Measurements from ENCODE around the gene SLC1A4.
A peak's percentile ranks its signal among the peaks of the same experiment; 100 is the strongest.

Gene SLC1A4

DNA sequence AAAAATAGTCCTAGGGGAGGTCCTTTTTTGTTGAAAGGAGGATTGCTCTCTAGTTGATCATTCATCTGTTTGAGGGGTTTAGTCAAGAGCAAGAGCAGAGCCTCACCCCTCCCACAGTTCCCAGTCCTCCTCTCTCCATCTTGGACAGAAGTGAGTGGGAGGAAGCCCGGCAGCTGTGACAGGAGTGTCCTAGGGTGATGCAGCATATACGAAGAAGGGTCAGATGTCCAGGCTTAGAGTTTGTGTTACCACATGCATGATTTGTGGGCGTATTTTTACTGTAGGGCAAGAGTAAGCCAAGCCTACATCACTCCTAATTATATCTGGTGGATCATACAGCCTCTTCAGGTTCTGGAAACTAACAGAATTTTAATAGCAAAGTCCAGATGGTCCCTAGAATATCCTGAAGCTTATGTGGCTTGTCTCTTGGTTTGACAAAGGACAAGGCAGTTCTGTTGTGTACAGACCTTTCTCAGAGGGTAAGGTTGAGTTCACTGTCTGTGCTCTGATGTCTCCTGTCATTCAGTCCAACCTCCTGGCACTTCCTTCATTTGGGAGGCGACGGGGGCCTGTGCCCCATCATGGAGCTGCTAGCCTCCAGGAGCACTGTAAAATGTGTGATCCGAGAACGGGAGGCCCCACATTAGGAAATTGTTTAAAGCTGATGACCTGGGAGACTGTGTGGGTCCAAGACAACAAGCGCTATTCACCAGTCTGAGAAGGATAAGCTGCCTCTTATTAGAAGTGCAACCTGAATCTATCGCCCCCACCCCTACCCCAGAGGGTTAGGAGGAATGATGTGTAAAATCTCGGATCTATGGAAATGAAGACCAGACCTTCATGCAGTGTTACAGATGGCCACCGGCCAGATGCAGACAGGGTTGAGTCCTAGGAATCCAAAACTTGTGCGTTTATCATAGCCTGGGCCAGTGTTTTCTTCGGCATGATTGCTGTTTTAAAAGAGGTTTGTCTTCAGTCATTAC is 73.9 kb downstream of the SLC1A4 start:
- Histone ChIP-seq H3K4me3 (ENCODE audit: low read depth, low read length) (no peak overlapping the region), H3K36me3 (ENCODE audit: control insufficient read depth in 2 of 2, insufficient read depth in 1 of 2, low read length in 2 of 2) (peaks cover 0 to 2% of the 10 kb centered on the region in 2 experiments; a peak in 1 of 3 replicates), H3K27ac (ENCODE audit: extremely low read depth, low read depth, low read length) (no peak overlapping the region), H3K9me3 (ENCODE audit: control insufficient read depth, insufficient read depth, low read depth, low read length) (no peaks in the 10 kb centered on the region), H3K4me1 (ENCODE audit: control insufficient read depth, insufficient read depth, low read length) (0 out of 2 replicates have a peak, but pooled peaks cover 4% of the 10 kb centered on the region)
- ChIA-PET POLR2A (no interaction called here), CTCF (interaction anchor here (0.6 to 1.7 kb wide), 5 partner anchors 32 to 145 kb away, joined by 3 to 5 read pairs (median 5); no protein-coding TSS in a partner anchor)
- TF ChIP-seq ZNF48 (tag by site-specific recombination; IDR thresholded peaks at IDR 0.05) (no peak), ZFHX2 (tag by site-specific recombination; conservative IDR thresholded peaks at IDR 0.05) (peak; percentile 75), ZNF555 (tag by site-specific recombination; conservative IDR thresholded peaks at IDR 0.05) (no peak), OVOL3 (tag by site-specific recombination; IDR thresholded peaks at IDR 0.05) (no peak), EGR2 (tag by site-specific recombination; IDR thresholded peaks at IDR 0.05; ENCODE audit: low read depth) (peak; percentile 58), ZNF701 (tag by site-specific recombination; IDR thresholded peaks at IDR 0.05) (no peak)
- TF ChIP-seq, protein P1, sequence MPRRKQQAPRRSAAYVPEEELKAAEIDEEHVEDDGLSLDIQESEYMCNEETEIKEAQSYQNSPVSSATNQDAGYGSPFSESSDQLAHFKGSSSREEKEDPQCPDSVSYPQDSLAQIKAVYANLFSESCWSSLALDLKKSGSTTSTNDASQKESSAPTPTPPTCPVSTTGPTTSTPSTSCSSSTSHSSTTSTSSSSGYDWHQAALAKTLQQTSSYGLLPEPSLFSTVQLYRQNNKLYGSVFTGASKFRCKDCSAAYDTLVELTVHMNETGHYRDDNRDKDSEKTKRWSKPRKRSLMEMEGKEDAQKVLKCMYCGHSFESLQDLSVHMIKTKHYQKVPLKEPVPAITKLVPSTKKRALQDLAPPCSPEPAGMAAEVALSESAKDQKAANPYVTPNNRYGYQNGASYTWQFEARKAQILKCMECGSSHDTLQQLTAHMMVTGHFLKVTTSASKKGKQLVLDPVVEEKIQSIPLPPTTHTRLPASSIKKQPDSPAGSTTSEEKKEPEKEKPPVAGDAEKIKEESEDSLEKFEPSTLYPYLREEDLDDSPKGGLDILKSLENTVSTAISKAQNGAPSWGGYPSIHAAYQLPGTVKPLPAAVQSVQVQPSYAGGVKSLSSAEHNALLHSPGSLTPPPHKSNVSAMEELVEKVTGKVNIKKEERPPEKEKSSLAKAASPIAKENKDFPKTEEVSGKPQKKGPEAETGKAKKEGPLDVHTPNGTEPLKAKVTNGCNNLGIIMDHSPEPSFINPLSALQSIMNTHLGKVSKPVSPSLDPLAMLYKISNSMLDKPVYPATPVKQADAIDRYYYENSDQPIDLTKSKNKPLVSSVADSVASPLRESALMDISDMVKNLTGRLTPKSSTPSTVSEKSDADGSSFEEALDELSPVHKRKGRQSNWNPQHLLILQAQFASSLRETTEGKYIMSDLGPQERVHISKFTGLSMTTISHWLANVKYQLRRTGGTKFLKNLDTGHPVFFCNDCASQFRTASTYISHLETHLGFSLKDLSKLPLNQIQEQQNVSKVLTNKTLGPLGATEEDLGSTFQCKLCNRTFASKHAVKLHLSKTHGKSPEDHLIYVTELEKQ (tag by site-specific recombination; IDR thresholded peaks at IDR 0.05; ENCODE audit: borderline replicate concordance) = no peak

GRCh38 chr2:65064728-65065552 is 75.7 kb downstream of the SLC1A4 start:
- H3K36me3 ChIP-seq (ENCODE audit: control insufficient read depth in 2 of 2, insufficient read depth in 1 of 2, low read length in 2 of 2) = peaks cover 0 to 12% of the 10 kb centered on the region in 2 experiments; a peak in 1 of 3 replicates
- POLR2A ChIA-PET = interaction anchor here (1.0 to 1.8 kb wide), 2 partner anchors 9 to 65 kb away, joined by 6 to 7 read pairs; partner anchors contain the start of genes CEP68 and RAB1A
- no peaks in the 10 kb centered on the region for H3K4me1 ChIP-seq (ENCODE audit: control insufficient read depth, insufficient read depth, low read length)
- no peak overlapping the region for H3K27ac ChIP-seq (ENCODE audit: extremely low read depth, low read depth, low read length)
- H3K9me3 ChIP-seq (ENCODE audit: control insufficient read depth, insufficient read depth, low read depth, low read length) = no peaks in the 10 kb centered on the region
- CTCF ChIA-PET = interaction anchor here (0.6 to 2.4 kb wide), 24 partner anchors 9 to 509 kb away, joined by 3 to 16 read pairs (median 4); partner anchors contain the start of gene CEP68
- H3K4me3 ChIP-seq (ENCODE audit: low read depth, low read length) = no peak overlapping the region
- TF ChIP-seq ZNF654 (tag by site-specific recombination; IDR thresholded peaks at IDR 0.05; ENCODE audit: low read depth) (peak; percentile 86), ZNF391 (tag by site-specific recombination; IDR thresholded peaks at IDR 0.05; ENCODE audit: borderline replicate concordance, low read depth) (no peak), ZNF548 (tag by site-specific recombination; IDR thresholded peaks at IDR 0.05) (no peak), ZNF354C (tag by site-specific recombination; IDR thresholded peaks at IDR 0.05; ENCODE audit: borderline replicate concordance, low read depth) (no peak), ZNF266 (tag by site-specific recombination; IDR thresholded peaks at IDR 0.05; ENCODE audit: low read depth) (no peak), CTCF (tag by site-specific recombination; IDR thresholded peaks at IDR 0.05) (peak; percentile 86), ZBTB17 (tag by site-specific recombination; IDR thresholded peaks at IDR 0.05) (peak; percentile 74), ZXDB (tag by site-specific recombination; IDR thresholded peaks at IDR 0.05) (no peak), ZSCAN18 (tag by site-specific recombination; IDR thresholded peaks at IDR 0.05) (no peak), ZNF174 (tag by site-specific recombination; IDR thresholded peaks at IDR 0.05) (no peak), SCRT2 (tag by site-specific recombination; IDR thresholded peaks at IDR 0.05) (0 out of 2 replicates have a peak, but pooled peaks have one; percentile 8), ZNF426 (tag by site-specific recombination; IDR thresholded peaks at IDR 0.05) (no peak), ZBTB8A (tag by site-specific recombination; IDR thresholded peaks at IDR 0.05) (0 out of 2 replicates have a peak, but pooled peaks have one; percentile 25), ZNF843 (tag by site-specific recombination; IDR thresholded peaks at IDR 0.05) (no peak), ZNF292 (tag by site-specific recombination; IDR thresholded peaks at IDR 0.05; ENCODE audit: borderline replicate concordance, low read depth) (no peak)
- TF ChIP-seq, protein P2, sequence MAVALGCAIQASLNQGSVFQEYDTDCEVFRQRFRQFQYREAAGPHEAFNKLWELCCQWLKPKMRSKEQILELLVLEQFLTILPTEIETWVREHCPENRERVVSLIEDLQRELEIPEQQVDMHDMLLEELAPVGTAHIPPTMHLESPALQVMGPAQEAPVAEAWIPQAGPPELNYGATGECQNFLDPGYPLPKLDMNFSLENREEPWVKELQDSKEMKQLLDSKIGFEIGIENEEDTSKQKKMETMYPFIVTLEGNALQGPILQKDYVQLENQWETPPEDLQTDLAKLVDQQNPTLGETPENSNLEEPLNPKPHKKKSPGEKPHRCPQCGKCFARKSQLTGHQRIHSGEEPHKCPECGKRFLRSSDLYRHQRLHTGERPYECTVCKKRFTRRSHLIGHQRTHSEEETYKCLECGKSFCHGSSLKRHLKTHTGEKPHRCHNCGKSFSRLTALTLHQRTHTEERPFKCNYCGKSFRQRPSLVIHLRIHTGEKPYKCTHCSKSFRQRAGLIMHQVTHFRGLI (tag by site-specific recombination; IDR thresholded peaks at IDR 0.05) = peak; percentile 26; the same call in 1 of the 2 replicates

Data from HEK293 (cell line).